ENCODE data around the gene WDR86. TPM values are rescaled to one million over a fixed set of nuclear protein-coding genes. Genes with fewer than 3 reads are reported as not detected.
A peak's percentile ranks its signal among the peaks of the same experiment; 100 is the strongest.

The WDR86 gene
- total RNA-seq, 1 experiment from 2014 or later = not detected

GRCh38 chr7:151426441-151426903, 16.6 kb upstream of the WDR86 start (continued):
- TF ChIP-seq REST (IDR thresholded peaks at IDR 0.05; ENCODE audit: low read depth) (no peak), YY1 (IDR thresholded peaks at IDR 0.05; ENCODE audit: extremely low read depth, insufficient replicate concordance, low read depth, low read length) (no peak), SP1 (IDR thresholded peaks at IDR 0.05; ENCODE audit: low read depth) (peak; percentile 37; the same call in 1 of the 2 replicates), ZBTB33 (IDR thresholded peaks at IDR 0.05; ENCODE audit: extremely low read depth, insufficient replicate concordance, low read length) (no peak), CBX3 (IDR thresholded peaks at IDR 0.05; ENCODE audit: low read depth) (peak; percentile 57; the same call in 1 of the 2 replicates), RAD21 (IDR thresholded peaks at IDR 0.05; ENCODE audit: low read depth) (peak; percentile 16; the same call in 1 of the 2 replicates), EGR1 (IDR thresholded peaks at IDR 0.05; ENCODE audit: low read depth) (peak; percentile 30; the same call in 1 of the 2 replicates)

Measured in HCT116 (cell line).